RPMI7951 (cell line): ENCODE results near the gene IFRD2. TPM values are rescaled to one million over a fixed set of nuclear protein-coding genes. Genes with fewer than 3 reads are reported as not detected.
"Not testable (repeated sequence)": the region's sequence is repeated elsewhere in the genome, so short reads cannot be mapped to it uniquely, and the experiment has no call there.

Source experiments
- DNase-seq: peaks from one replicate; pipeline ENCODE4 v3.0.0-alpha.2; 2012; ENCODE audit warnings: low read depth
- total RNA-seq: library from RNA; depleted of rRNA; stranded (reverse); fragments of >200 nt; shearing (Covaris generic); gene quantifications from 2 replicates; pipeline ENCODE4 v1.2.3, GENCODE V29; 2014; rRNA removed

Gene IFRD2
- total RNA-seq, 1 experiment from 2014 or later, result 97.9 TPM

DNA sequence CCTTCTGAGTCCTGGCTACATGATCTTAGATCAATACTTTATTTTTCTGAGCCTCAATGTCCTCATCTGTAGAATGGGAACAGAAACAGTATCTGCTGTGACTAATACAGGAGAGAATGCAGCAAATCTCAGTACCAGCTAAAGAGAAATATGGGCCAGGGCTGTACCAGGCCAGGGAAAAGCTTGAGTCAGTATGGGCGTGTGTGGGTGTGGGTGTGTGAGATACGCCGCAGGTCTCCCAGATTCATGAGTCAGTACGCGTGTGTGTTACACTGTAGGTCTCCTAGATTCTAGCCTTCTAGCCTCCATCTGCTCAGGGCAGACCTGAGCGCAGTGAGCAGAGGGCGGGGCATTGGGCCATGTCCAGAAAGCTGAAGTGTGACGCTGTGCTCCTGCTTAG is 41.0 kb downstream of the IFRD2 start:
- DNase-seq, result peak; percentile 76

DNA sequence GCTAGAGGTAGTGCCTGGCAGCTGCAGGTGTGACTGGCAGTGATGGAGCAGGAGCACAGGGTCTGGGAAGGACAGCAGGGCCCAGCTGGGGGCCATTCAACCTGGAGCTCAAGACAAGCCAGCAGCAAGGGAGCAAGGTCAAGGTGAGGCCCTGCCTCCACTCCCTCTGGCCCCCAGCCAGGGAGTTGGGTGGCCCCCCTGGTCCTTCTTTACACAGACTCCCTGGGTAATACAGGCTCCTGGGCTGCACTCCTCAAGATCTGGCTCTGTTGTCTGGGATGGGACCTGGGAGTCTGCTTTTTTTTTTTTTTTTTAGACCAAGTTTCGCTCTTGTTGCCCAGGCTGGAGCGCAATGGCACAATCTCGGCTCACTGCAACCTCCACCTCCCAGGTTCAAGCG is 41.7 kb downstream of the IFRD2 start:
- DNase-seq, result no peak

DNA sequence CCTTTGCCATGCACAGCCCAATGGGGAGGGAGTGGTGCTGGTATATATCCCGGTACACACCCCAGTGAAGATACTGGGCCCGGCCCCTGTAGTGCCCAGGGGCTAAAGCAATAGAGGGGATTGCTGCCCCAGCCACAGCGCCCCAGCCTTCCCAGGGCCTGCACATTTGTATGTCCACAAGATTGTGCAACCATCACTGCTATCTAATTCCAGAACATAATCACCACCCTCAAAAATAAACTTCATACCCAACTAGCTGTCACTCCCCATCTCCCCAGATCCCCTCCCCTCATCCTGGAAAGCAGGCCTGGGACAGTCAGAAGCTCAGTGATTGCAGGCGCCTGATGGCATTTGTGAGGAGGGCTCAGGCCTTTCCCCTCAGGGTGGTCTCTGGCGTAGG is 42.8 kb downstream of the IFRD2 start:
- DNase-seq, result no peak

DNA sequence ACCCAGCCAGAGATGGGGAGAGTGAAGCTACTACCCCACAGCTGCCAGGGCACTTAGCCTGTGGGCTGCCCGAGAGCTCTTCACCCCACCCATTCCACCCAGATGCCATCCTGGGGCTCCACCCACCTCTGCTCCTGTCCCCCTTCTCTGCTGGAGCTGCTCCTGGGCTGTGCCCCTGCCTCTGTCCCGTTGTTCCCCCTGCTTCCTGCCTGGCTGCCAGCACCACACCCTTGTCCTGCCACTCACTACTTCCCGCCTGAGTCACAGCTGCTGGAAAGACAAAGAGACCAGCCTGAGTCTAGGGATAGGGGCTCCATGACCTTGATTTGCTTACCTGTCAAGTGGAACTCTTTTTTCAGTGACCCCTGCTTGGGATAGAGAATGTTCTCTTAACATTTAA is 43.8 kb downstream of the IFRD2 start:
- DNase-seq, result no peak

DNA sequence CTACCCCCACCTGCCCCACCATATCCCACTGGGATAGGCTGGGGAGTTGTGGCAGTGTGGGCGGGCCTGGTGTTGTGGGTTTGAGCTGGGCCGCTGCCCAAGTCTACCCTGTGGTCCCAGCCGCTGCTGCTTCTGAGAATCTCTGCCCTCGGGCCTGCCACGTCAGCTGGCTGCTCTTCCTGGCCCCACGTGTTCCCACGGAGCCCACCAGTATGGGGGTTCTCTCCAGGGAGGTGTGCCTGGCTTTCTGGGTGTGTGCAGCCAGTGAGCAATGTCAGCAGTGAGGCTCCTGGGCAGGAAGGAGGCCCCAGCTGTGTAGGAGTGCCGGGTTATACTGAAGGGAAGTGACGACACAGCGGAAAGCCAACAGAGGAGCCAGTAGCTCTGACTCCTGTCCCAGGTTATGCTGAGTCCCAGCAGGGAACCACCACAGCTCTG is 45.7 kb downstream of the IFRD2 start:
- DNase-seq, result peak; percentile 100

DNA sequence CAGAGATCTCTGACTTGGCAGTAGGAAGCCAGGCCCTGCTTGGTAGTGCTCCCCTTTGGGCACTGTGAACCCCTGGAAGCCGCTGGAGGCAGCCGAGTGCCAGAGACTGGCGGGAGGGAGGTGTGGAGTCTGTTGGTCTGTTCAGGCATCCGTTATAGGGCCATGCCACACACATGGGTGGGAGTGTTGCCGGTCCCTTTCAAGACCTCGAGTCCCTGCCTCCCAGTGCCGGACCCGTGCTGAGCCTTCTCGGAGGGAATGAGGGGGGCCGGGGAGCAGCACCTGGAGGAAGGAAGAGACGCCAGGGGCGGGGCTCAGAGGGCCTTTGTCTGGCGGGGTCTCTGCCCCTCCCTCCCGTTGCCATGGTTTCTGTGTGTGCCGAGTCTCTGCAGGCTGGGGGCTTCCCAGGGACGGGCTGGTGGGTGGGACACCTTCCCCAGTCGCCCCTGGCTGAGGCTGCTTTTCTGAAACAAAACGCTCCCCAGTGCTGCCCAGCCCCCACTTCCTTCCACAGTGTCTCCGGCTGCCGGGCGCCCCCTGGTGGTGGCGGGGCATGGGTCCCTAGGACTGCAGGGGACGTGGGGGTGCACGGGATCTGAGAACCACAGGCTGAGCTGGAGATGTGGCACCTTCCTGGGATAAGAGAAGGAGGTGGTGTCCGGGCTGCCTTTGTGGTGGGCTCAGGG is 46.3 kb downstream of the IFRD2 start:
- DNase-seq, result peak; percentile 62

DNA sequence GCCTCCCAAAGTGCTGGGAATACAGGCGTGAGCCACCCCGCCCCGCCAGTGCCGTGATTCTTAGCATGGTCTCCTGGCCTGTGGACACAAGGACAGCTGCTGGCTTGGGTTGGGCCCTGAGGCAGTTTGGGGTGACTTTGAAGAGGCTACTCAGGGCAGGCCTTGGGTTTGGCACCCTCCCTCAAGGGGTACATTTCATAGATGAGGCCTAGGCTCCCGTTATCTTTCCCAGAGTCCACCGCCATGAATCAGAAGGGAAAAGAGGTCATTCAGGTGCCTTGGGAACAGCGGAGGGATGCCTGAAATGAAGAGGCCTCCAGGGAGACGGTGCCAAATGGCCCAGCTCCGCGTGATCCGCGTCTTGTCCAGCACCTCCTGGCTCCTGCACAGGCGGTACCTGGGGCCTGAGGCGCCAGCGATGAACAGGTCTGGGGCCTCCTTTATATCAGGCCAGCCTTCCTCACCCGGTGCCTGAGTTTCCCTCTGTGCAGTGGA is 46.9 kb downstream of the IFRD2 start:
- peak; percentile 70 for DNase-seq

DNA sequence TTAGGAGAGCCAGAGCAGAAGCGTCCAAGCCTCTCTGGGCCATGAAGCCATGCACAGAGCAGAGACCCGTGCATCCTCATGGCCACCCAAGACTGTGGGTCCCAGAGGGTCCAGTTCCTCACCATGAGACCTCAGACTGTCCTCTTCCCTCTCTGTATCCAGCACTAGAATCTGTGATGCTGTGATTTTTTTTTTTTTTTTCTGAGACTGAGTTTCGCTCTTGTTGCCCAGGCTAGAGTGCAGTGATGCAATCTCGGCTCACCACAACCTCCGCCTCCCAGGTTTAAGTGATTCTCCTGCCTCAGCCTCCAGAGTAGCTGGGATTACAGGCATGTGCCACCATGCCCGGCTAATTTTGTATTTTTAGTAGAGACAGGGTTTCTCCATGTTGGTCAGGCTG is 47.4 kb downstream of the IFRD2 start:
- DNase-seq, result not testable (repeated sequence)

DNA sequence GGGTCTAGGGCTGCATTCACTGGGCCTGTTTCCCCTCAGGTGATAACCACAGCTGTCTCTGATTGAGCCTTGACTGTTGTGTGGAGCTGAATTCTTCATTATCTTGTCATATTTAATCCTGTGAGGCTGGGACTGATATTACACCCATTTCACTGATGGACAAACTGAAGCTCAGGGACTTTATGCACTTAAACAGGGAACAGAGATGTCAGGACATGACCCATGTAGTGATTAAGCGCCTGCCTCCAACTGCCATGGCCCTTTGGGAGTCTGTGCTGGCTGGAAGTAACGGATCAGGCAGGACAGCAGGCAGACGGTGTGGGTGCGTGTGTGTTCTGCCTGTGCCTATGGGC is 48.7 kb downstream of the IFRD2 start:
- no peak for DNase-seq

DNA sequence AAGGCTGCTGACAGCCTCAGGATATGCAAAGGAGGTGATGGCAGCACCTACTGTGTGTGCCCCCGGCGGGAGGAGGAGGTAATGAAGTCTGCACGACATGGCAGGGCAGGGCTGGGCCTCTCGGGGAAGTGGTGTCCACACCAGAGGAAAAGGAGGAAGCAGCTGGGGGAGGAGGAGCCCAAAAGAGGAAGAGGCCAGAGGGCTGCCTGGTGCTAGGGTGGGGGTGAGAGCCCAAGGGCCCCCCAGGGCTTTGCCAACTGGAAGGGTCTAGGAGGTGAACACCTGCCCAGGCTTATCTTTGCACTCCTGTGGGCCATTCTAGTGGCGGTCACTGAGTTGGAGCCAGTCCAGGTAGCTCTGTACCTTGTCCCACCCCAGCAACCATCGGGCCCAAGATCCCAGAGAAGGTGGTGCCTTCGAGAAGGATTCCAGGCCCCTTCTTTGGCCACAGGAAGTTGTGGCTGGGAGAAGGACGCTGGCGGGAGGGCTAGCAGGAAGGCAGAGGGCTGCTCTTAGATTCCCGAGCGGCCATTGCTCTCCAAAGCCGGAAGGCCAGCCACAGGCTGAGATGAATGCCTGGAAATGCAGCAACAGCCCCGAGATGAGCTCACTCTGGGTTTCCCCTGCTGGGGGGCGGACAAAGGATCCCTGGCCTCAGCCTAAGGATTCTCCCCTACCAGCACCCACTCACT is 49.2 kb downstream of the IFRD2 start:
- DNase-seq, result peak; percentile 85

DNA sequence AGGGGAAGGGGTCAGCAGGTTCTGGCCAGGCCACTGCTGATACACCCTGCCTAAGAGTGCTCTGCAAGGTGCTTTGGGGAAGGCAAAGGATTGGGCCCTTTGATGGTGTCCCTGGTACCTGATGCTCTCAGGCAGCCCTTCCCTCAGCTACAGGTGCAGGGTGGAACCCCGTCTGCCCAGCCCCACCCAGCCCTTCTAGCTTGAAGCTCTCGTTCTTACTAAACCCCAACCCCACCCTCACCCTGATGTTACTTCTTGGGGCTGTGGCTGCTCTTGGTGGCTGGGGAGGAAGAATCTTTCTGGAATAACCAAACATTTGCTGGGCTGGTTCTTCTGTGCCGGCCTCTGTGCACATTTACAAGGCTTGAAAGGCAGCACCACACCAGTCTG is 49.9 kb downstream of the IFRD2 start:
- no peak for DNase-seq

DNA sequence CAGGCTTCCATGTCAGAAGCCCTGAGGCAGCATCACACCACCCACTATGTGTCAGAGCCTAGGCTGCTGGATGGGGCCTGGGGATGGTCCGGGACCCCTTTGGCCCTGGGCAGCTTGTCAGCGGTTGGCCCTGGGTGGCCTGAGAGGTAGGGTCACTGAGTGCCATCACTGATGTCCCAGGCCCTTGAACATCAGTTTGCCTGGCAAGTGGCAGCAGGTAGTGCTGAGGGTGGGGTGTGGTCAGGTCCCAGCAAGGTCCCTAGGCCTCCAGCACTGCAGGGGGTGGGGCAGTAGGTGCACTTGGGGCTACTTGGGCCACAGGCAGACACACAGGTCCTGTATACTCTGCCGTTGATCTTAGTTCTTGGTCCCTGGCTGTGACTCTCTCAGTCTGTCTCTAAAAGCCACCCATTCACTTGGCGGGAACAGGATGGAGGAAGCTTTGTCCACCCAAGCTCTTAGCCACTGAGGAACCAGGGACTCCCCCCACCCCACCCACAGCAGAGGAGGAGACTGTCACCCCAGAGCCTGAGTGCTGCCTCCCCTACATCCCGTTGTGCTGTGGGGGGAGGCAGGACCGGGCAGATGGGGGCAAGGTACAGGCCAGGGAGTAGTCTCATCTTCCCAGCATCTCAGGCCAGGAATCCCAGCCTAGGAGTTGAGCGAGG is 50.4 kb downstream of the IFRD2 start:
- DNase-seq, result no peak

DNA sequence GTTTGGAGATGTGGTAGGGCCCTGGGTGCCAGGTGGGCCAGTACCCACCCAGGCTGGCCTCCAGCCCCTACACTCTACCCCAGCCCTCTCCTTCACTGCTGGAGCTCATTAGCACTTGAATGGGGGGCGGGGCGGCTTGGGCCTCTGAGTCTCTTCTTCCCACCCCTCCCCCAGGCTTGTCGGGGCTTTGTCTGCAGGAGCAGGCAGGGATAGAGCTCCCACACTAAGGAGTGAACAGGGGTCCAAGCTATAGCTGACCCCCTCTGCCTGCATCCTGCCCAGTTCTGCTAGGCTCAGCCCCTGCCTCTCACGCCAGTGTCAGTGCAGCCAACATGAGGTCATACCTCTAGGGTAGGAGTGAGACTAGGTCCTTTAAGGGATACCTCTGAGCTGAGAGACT is 51.1 kb downstream of the IFRD2 start:
- no peak for DNase-seq

DNA sequence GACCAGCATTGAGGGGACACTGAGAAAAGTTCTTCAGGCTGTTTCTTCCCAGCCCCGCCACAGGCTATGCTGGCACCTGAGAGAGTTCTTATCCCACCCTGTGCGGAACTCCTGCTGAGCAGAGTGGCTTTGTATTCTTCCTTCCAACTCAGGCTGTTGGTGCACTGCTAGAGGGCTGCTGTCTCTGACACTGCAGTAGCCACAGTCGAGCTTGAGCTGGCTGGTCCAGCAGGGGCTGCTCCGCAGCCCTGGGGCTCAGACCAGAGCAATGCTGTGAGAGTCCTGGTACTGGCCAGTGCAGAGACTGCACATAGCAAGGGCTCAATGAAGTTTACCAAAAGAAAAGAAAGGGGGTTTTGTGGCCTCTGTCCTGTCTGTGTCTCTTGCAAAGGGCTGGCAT is 52.6 kb downstream of the IFRD2 start:
- no peak for DNase-seq

DNA sequence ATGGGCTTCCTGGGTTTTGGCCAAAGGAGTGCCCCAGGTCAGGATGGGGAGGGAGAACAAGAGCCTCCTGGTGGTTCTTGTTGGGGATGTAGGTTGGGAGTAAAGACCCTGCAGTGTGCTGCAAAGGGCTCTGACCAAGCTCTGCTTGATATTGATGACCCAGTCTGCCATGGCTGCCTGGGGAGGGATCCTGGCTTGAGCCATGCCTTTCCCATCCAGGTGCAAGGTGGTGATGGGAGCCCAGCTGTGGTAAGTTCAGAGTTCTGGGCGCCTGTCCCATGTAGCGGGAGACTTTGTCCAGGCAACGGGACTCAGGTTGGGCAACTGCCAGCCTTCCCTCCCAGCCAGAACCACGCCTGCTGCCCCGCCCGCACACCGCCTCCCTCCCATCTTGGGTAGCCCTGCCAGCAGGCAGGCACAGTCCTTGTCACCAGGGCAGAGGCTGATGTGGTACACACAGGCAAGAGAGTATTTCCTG is 53.6 kb downstream of the IFRD2 start:
- peak; percentile 76 for DNase-seq

DNA sequence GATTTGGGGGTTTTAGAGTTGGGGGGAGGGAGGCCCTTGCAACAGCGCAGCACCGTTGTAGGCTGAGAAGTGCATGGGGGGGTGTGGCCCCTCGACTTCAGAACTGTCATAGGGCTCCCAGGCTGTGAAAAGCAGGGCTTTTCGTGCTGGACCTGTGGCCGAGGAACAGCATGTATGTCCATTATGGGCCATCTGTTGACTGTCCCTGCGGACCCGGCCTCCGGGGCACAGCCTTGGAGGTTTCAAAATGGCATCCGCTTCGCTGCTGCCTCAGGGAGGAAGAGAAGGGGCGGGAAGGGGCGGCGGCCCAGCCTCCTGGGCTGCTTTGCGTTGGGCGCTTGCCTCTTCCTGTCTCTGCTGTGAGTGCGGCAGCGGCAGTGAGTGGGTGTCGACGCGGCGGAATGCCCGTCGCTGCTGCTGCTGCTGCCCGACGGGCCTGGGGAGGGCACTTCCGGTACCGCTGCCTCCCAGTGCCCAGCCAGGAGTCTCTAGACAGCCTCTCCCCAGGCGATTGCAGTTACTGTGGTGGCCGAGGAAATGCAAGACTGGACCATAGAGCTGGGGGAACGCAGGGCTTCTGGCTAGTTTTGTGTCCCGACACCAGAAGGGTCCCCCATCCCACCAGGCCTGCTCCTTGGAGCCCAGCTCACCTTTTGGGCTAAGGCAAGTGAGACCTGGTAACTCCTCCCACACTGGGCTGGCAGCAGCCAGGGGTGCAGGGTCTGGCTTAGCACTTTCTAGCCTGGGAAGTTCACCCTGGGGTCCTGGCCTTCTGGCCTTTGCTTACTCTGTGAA is 54.3 kb downstream of the IFRD2 start:
- peak; percentile 91 for DNase-seq

Other genes starting within 250 kb of the IFRD2 start
- 81.7 and 108 TPM in 2 replicates for gene RBM5, start 203.5 kb downstream of the IFRD2 start, total RNA-seq
- gene SEMA3F, start 137.1 kb downstream of the IFRD2 start, total RNA-seq, result 1.5 and 1.9 TPM in 2 replicates
- gene GNAT1, start 100.8 kb downstream of the IFRD2 start, total RNA-seq, result not detected in 2 replicates
- gene SLC38A3, start 87.2 kb downstream of the IFRD2 start, total RNA-seq, result not detected in 2 replicates
- 302 and 305 TPM in 2 replicates for gene GNAI2, start 56.2 kb downstream of the IFRD2 start, total RNA-seq
- gene SEMA3B, start 23.3 kb downstream of the IFRD2 start, total RNA-seq, result 3.1 and 5.6 TPM in 2 replicates
- gene LSMEM2, start 13.3 kb downstream of the IFRD2 start, total RNA-seq, result not detected in 2 replicates
- 11.5 and 12.0 TPM in 2 replicates for gene HYAL3, start 7.0 kb upstream of the IFRD2 start, total RNA-seq
- gene NAA80, start 7.0 kb upstream of the IFRD2 start, total RNA-seq, result 14.6 and 16.1 TPM in 2 replicates
- gene HYAL1, start 11.1 kb upstream of the IFRD2 start, total RNA-seq, result 0.29 and 0.72 TPM in 2 replicates
- 42.2 and 52.3 TPM in 2 replicates for gene HYAL2, start 30.3 kb upstream of the IFRD2 start, total RNA-seq
- gene TUSC2, start 35.8 kb upstream of the IFRD2 start, total RNA-seq, result 26.8 and 33.7 TPM in 2 replicates
- 51.7 and 77.8 TPM in 2 replicates for gene RASSF1, start 48.4 kb upstream of the IFRD2 start, total RNA-seq
- 2.9 and 5.2 TPM in 2 replicates for gene ZMYND10, start 53.3 kb upstream of the IFRD2 start, total RNA-seq
- gene NPRL2, start 58.3 kb upstream of the IFRD2 start, total RNA-seq, result 26.2 and 35.7 TPM in 2 replicates
- 39.7 and 49.1 TPM in 2 replicates for gene CYB561D2, start 58.4 kb upstream of the IFRD2 start, total RNA-seq
- gene TMEM115, start 67.1 kb upstream of the IFRD2 start, total RNA-seq, result 42.5 and 45.4 TPM in 2 replicates
- under 0.01 TPM in 1 of 2 replicates, not detected in the other for gene CACNA2D2, start 211.2 kb upstream of the IFRD2 start, total RNA-seq